Lower lobe of right lung (tissue), 2 donors: ENCODE measurements around the gene PPP1R12C. TPM values are rescaled to one million over a fixed set of nuclear protein-coding genes. Genes with fewer than 3 reads are reported as not detected.

Experiments used
- ATAC-seq, 2 donors: fragments of 200-7000 bp; cut with Tn5 transposase; one replicate each; pipeline ENCODE4 v1.9.1; 2020 to 2022; ENCODE audit warnings: mild to moderate bottlenecking in 2 of 2, moderate library complexity in 2 of 2
- DNase-seq: peaks from one replicate; pipeline ENCODE4 v3.0.0-alpha.2; 2020
- H3K27ac ChIP-seq: fragments of 200-600 bp; one replicate; pipeline ENCODE4 v1.8.0; 2022
- H3K27me3 ChIP-seq: fragments of 200-600 bp; one replicate; pipeline ENCODE4 v1.8.0; 2022; ENCODE audit warnings: low read depth
- H3K36me3 ChIP-seq: fragments of 200-600 bp; one replicate; pipeline ENCODE4 v1.8.0; 2022; ENCODE audit warnings: mild to moderate bottlenecking
- H3K4me1 ChIP-seq: fragments of 200-600 bp; one replicate; pipeline ENCODE4 v1.8.0; 2022
- H3K4me3 ChIP-seq: fragments of 200-600 bp; one replicate; pipeline ENCODE4 v1.8.0; 2022; ENCODE audit warnings: mild to moderate bottlenecking
- H3K9me3 ChIP-seq: fragments of 200-600 bp; one replicate; pipeline ENCODE4 v1.8.0; 2022
- CTCF ChIP-seq: fragments of 200-600 bp; IDR thresholded peaks from one replicate; pipeline ENCODE4 v1.8.0; 2022; ENCODE audit warnings: antibody characterized with exemption, mild to moderate bottlenecking
- intact Hi-C: fragments of 100-400 bp; cut with DNase I; formaldehyde crosslinking; loops from one replicate; pipeline ENCODE4 v1.11.0; 2022
- total RNA-seq: library from RNA; stranded (reverse); fragmentation: NEBNext Ultra II Directional; extraction: Animal tissue kit (Norgen Biotek cat#: 25700); gene quantifications from one replicate; pipeline ENCODE4 v1.2.1, GENCODE V29; 2021
- donor health status: DM: no; HTN: yes; CAD: no; lungs with severe emphysema.

The PPP1R12C gene
- total RNA-seq, 1 donor from 2014 or later: 103 TPM

GRCh38 chr19:55056827-55057226 is 60.6 kb downstream of the PPP1R12C start:
- ATAC-seq (no peak), DNase-seq (no peak)

GRCh38 chr19:55053735-55054134 is 63.7 kb downstream of the PPP1R12C start:
- ATAC-seq: no peak
- no peak for TF ChIP-seq CTCF
- Histone ChIP-seq H3K36me3 (peaks cover 91% of the 10 kb centered on the region), H3K4me1 (no peaks in the 10 kb centered on the region), H3K4me3 (no peak overlapping the region), H3K27ac (no peak overlapping the region), H3K27me3 (no peaks in the 10 kb centered on the region), H3K9me3 (no peaks in the 10 kb centered on the region)
- intact Hi-C loops: no loop called here
- DNase-seq: no peak

More at GRCh38 chr19:55056827-55057226, 60.6 kb downstream of the PPP1R12C start:
- no peak for TF ChIP-seq CTCF
- H3K36me3 ChIP-seq: peaks cover 72% of the 10 kb centered on the region
- intact Hi-C loops: no loop called here
- H3K27me3 ChIP-seq: no peaks in the 10 kb centered on the region
- H3K27ac ChIP-seq: no peak overlapping the region
- H3K4me3 ChIP-seq: no peak overlapping the region
- H3K4me1 ChIP-seq: peaks cover 3% of the 10 kb centered on the region
- H3K9me3 ChIP-seq: no peaks in the 10 kb centered on the region

- Histone ChIP-seq H3K27ac (no peak overlapping the region), H3K9me3 (no peaks in the 10 kb centered on the region), H3K27me3 (no peaks in the 10 kb centered on the region), H3K4me1 (no peaks in the 10 kb centered on the region), H3K36me3 (peaks cover 91% of the 10 kb centered on the region), H3K4me3 (no peak overlapping the region)
- intact Hi-C loops: no loop called here
- no peak for DNase-seq
- no peak for ATAC-seq
- no peak for TF ChIP-seq CTCF
Observed at GRCh38 chr19:55050749-55051532, 66.5 kb downstream of the PPP1R12C start.

GRCh38 chr19:55048446-55048845 is 69.0 kb downstream of the PPP1R12C start:
- intact Hi-C loops: no loop called here
- Histone ChIP-seq H3K9me3 (no peaks in the 10 kb centered on the region), H3K27me3 (no peaks in the 10 kb centered on the region), H3K36me3 (peaks cover 91% of the 10 kb centered on the region), H3K4me1 (no peaks in the 10 kb centered on the region), H3K4me3 (no peak overlapping the region), H3K27ac (no peak overlapping the region)
- no peak for DNase-seq
- TF ChIP-seq CTCF: no peak
- ATAC-seq: no peak

- H3K4me1 ChIP-seq: no peaks in the 10 kb centered on the region
- intact Hi-C loops: no loop called here
- no peaks in the 10 kb centered on the region for H3K27me3 ChIP-seq
- no peak overlapping the region for H3K4me3 ChIP-seq
- TF ChIP-seq CTCF: no peak
- no peaks in the 10 kb centered on the region for H3K9me3 ChIP-seq
- no peak for ATAC-seq
- H3K27ac ChIP-seq: no peak overlapping the region
- DNase-seq: no peak
- H3K36me3 ChIP-seq: peaks cover 91% of the 10 kb centered on the region
Observed at GRCh38 chr19:55047951-55048350, 69.5 kb downstream of the PPP1R12C start.
